GM19023 (cell line): Measurements from ENCODE around the gene LYPD6B.
A peak's percentile ranks its signal among the peaks of the same experiment; 100 is the strongest.

Source experiments
- ATAC-seq: cut with Tn5 transposase; IDR thresholded peaks from one replicate; pipeline ENCODE4 v1.9.1; 2021; ENCODE audit warnings: mild to moderate bottlenecking, moderate library complexity; ENCODE audit not compliant: unreplicated experiment

LYPD6B gene

GRCh38 chr2:149009576-149010461 is 28.7 kb upstream of the LYPD6B start:
- no peak for ATAC-seq

- ATAC-seq = no peak
These were observed 26.0 kb upstream of the LYPD6B start for GRCh38 chr2:149012545-149012944.

DNA sequence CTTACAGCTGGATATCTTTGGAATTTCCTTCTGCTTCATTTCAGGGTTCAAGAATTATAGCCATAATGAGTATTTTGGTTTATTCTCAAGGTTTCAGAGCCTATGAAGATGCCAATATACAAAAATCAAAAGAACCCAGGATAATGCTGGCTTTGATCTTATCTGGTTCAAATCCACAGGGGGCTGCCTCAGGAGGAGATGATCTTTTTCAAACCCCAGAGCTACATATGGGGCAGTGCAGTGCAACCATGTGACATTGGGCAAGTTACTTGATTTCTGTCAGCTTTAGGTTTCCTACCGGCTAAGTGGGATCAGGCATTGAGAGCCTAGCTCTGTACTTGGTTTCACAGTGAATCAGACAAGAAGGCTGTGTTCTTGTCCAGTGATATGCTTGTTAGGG is 23.0 kb upstream of the LYPD6B start:
- ATAC-seq = no peak

DNA sequence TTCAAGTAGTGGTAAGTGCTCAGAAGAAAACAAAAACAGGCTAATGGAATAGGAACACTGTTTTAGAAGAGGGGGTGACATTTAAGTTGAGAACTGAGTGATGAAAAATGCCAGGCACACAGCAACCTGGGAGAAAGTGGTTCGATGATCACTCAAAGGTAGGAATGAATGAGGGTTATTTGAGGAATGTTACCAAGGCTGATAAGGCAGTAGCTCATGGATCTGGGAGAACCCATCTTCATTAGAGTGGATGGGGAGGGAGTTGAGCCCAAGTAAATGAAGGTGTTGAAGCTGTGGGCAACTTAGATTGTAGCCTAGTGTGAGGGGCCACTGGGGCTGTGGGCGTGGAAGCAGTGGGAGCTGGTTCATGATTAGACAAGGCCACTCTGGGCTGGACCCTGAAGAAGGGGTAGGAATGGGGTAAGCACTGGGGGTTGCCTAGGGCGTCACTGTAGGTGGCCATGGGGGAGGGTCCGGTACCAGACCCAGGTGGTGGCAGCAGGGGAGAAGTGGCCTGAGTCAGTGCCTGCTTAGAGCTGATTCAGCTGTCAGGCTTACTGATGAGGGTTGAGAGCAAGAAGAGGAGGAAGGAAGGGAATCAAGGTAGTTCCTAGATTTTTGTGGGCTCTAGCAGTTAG is 22.5 kb upstream of the LYPD6B start:
- ATAC-seq = no peak

DNA sequence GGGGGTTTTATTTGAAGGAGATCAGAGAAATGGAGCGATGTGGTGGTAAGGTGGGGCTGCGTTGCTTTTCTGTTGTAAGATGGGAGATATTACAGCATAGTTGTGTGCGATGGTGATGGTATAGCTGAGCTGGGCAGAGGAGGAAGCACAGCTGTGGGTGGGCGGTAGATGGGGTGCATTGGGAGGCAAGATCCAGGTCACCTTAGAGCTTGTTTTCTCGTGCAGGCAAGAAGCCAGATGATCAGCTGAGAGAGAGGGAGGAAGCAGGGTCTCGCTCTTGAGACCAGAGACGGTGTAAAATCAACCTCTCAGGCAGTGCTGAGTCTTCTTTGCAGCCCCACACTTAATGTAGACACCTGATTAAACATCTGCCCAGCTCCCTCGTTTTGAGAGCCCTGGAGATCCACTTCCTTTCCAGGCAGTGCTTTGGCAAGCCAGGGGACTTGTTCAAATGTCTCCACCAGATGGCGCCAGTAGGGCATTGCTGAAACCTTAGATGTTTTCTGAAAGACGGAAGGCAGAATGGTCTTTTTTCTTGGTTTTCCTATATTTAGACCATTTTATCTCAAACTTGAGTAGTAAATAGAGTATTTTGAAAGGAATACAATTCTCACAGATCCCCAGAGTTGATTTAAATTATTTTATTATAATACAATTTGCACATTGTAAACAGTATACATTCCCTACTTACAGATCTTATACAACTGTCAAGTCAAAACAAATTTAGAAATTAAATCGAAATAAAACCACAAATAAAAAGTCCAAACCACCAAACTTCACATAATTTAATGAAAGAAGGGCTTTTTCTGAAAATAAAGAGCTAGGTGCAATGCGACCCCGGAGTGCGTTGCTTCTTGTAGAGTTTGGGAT is 21.1 kb upstream of the LYPD6B start:
- ATAC-seq = no peak

GRCh38 chr2:149018981-149019380 is 19.5 kb upstream of the LYPD6B start:
- ATAC-seq = no peak

GRCh38 chr2:149019768-149020167 is 18.7 kb upstream of the LYPD6B start:
- no peak for ATAC-seq

DNA sequence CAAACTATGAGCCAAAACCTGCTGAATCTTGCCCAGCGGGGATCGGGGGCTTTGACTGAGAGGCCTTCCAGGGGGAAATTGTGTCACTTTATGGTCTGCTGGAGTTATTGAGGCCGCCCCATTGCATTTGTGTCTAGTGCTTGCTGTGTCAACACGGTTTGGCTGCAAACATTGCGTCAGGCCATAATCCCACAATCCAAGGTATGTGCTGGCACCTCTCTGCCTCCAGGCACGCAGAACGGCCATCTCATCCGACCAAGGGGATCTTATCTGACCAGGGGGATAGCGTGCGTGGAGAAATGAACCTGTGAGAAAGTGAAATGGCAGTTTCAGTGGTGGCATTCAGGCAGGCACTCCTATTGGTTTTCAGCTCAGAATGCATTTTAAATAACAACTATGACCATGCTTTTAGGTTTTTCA is 18.1 kb upstream of the LYPD6B start:
- peak; percentile 41 for ATAC-seq

GRCh38 chr2:149021271-149021719 is 17.2 kb upstream of the LYPD6B start:
- ATAC-seq = peak; percentile 52

DNA sequence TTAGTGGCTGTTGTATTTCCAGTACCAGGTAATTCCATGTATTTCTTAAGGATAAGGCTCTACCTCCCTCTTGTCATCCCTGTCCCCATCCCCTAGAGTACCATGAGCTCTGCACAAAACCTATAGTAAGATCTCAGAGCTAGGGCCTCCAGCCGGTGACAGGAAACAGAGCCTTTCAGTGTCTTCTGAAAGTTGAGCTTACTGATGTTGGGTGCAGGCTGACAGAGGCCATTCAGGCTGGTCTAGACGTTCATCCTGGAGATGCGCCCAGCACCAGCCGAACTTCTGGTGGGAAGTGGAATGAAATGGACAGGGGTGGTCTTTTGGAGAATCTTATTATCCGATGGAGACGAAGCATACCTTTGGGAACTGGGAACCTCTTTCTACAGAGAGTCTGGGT is 16.7 kb upstream of the LYPD6B start:
- ATAC-seq = peak; percentile 61

GRCh38 chr2:149023091-149023490 is 15.4 kb upstream of the LYPD6B start:
- no peak for ATAC-seq

- no peak for ATAC-seq
These were observed 10.8 kb upstream of the LYPD6B start for GRCh38 chr2:149027590-149028250.

DNA sequence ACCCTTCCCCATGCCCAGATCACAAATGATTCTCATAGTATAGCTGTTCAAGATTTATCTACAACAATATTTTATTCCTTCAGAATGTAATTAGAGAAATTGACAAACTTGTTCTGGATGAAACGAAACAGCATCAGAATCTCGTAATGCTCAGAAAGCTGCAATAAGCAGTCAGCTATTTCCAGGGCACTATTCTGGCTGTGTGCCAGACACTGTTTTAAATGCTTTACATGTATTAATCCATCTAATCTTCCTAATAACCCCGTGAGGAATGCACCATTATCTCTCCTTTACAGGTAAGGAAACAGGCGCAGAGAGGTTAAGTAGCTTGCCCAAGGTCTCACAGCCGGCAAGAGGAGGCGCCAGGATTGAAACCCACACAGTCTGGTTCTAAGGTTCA is 10.1 kb upstream of the LYPD6B start:
- ATAC-seq = no peak

GRCh38 chr2:149028891-149029290 is 9.6 kb upstream of the LYPD6B start:
- ATAC-seq = no peak

DNA sequence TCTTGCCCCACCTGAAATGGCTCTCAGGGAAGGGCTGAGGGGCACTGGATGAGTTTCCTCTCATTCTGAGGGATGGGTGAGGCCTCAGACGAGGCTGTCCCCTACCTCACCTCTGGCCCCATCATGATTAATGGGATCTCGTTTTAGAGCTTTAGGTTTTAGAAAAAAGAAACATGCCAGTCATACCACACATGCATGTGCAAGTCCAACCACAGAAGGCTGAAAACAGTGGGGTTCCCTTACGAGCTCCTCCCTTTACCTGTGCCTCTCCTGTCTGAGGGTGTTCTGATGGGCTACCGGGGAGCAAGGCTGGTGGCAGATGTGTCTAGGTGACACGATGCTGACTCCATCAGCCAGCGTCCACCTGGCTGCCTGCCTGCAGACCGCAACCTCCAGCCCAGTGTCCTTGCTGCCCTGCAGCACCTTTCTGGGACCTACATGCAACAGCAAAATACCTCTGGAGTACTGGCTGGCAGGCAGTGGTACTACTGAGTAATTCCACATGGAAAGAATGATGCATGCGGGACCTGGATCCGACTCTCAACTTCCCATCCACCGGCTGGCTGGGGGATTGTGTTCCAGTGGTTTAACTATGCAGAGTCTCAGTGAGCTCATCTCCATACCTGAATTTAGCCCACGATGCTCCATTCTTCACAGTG is 9.1 kb upstream of the LYPD6B start:
- no peak for ATAC-seq

GRCh38 chr2:149031396-149031795 is 7.1 kb upstream of the LYPD6B start:
- no peak for ATAC-seq

GRCh38 chr2:149033716-149034115 is 4.8 kb upstream of the LYPD6B start:
- ATAC-seq = no peak

DNA sequence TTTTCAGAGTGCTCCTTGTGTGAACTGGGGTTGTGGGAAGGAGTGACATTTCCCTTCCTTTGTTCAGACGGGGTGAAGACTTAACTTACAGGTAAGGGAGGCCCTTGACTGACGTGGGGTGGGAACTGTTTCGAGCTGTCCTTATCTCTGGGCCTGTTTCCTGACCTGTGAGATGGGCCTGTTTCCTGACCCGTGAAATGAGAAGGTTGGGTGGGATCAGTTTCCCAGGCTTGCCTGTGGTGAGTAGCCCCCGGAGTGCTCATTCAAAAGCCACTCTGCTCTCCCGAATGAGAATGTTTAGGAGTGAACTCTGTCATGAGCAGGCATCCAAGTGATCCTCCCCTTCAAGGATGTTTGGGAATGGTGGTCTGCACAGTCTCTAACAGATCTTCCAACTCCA is 4.1 kb upstream of the LYPD6B start:
- ATAC-seq = no peak

GRCh38 chr2:149036507-149037293 is 1.8 kb upstream of the LYPD6B start:
- ATAC-seq = no peak
